HL-60/S4 treated with phorbol 12-myristate 13-acetate at 8.2 ng/mL for 4 days and 3 days (cell line): ENCODE results near the gene TRUB1.
"Not testable (repeated sequence)": the region's sequence is repeated elsewhere in the genome, so short reads cannot be mapped to it uniquely, and the experiment has no call there.

Experiments
- in situ Hi-C: fragments of 300-500 bp; cut with MboI; formaldehyde crosslinking; loops from 2 replicates; pipeline ENCODE4 v1.15.0; 2022; ENCODE audit warnings: low sequenced_read_pairs

Gene TRUB1

DNA sequence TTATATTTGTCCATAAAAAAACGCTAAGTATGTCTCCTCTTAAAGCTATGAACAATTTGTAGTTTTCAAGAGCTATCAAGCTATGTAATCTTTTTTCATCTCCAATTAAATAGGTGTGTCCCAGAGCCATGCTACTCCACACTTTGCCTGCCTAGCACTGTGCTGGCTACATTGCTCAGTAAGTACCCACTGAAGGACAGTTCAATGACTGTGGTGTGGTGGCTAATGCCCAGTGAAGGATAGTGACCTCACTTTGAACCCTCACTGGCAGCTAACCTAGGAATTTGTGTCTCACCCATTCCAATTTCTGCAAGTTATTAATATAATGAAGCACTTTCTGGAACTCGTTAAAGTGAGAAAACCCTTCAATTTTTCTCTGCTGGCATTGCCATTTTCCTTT lies 14.4 kb upstream of the TRUB1 start:
- in situ Hi-C loops, result no loop called here

- in situ Hi-C loops, result no loop called here
Observed at GRCh38 chr10:114925587-114926586, 12.1 kb upstream of the TRUB1 start.

DNA sequence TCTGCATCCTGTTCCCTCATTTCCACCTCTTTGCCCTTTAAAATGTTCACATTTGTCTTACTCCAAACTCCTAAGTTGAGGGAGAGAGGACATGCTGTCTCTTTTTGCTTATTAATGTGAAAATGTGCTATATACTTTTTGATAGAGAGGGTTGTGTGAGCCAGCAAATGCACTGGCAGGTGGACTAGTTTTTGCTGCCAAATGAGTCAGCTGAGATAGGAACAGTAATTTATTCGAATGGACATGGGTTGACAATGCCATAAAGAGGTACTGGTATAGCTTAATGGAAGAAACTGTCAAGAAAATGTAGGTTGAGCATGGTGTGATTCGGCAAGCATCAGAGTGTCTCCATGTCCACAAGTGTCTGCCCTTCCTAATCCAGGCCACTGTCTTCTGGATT lies 9.2 kb upstream of the TRUB1 start:
- in situ Hi-C loops, result no loop called here

- in situ Hi-C loops, result no loop called here
Observed at GRCh38 chr10:114930320-114930719, 7.7 kb upstream of the TRUB1 start.

- in situ Hi-C loops, result no loop called here
Observed at GRCh38 chr10:114931072-114931679, 6.8 kb upstream of the TRUB1 start.

- in situ Hi-C loops, result no loop called here
Observed at GRCh38 chr10:114932225-114932624, 5.8 kb upstream of the TRUB1 start.

DNA sequence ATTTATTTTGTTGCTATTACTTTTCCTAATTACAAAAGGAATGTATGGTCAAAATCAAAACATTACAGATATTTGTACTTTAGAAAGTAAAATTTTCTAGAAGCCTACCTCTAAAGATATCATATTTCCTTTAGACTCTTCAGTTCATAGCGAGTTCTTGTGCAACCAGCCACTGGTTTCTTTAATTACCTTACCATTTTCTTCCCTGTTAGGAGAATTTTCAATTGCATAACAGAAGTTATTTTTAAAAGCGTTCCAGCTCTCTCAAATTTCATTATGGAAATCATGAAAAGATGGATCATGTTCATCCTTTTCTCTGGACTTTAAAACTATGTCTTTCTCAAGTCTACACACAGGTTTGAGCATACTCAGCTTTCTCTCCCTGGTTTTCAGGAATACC lies 5.0 kb upstream of the TRUB1 start:
- in situ Hi-C loops, result no loop called here

- in situ Hi-C loops, result no loop called here
Observed at GRCh38 chr10:114933588-114933987, 4.4 kb upstream of the TRUB1 start.

GRCh38 chr10:114933995-114934394 lies 4.0 kb upstream of the TRUB1 start:
- in situ Hi-C loops, result not testable (repeated sequence)

GRCh38 chr10:114938856-114939193 lies 830 bp downstream of the TRUB1 start:
- in situ Hi-C loops, result no loop called here

GRCh38 chr10:114940735-114941134 lies 2.7 kb downstream of the TRUB1 start:
- in situ Hi-C loops, result no loop called here

GRCh38 chr10:114943000-114943399 lies 5.0 kb downstream of the TRUB1 start:
- in situ Hi-C loops, result no loop called here

- in situ Hi-C loops, result no loop called here
Observed at GRCh38 chr10:114953047-114953446, 15.1 kb downstream of the TRUB1 start.

DNA sequence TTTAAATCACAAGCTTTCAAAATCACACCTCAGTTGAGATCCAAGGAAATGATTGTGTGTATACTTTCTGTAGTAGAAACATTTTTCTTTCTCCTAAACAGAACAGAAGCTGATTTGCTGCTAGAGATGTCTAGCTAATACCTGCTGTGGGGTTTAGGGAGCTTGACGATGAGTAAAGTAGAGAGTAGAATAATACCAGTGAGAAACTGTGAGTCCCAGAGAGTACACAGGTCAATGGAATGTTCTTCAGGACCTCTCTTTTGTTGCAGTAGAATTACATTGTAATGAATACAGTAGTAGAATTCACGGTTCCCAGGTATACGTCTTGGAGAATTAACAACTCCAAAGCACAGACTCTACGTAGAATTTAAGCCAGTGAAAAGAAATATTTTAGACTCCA lies 18.0 kb downstream of the TRUB1 start:
- in situ Hi-C loops, result no loop called here

GRCh38 chr10:114956466-114956865 lies 18.5 kb downstream of the TRUB1 start:
- in situ Hi-C loops, result no loop called here

GRCh38 chr10:114957122-114957521 lies 19.1 kb downstream of the TRUB1 start:
- in situ Hi-C loops, result no loop called here

DNA sequence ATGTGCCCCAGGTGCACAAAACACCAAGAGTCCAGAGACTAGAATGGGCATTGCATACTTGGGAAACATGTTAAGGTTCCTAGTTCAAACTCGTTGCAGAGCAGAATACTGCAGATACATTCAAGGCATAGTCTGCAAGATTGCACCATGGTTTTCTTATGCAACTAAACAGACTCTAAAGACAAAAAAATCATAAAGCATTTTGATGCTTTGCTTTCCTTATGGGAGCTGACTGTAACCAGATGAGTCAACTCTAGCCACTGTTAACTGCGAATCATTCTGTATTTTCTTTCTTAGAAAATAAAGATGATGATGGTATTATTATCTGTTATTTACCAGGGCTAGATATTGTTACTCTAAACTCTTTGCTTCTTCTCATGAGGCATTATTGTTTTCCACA lies 19.7 kb downstream of the TRUB1 start:
- in situ Hi-C loops, result no loop called here

- in situ Hi-C loops, result no loop called here
Observed at GRCh38 chr10:114962441-114962840, 24.4 kb downstream of the TRUB1 start.

- in situ Hi-C loops, result no loop called here
Observed at GRCh38 chr10:114963908-114964307, 25.9 kb downstream of the TRUB1 start.

- in situ Hi-C loops, result no loop called here
Observed at GRCh38 chr10:114967071-114967470, 29.1 kb downstream of the TRUB1 start.

DNA sequence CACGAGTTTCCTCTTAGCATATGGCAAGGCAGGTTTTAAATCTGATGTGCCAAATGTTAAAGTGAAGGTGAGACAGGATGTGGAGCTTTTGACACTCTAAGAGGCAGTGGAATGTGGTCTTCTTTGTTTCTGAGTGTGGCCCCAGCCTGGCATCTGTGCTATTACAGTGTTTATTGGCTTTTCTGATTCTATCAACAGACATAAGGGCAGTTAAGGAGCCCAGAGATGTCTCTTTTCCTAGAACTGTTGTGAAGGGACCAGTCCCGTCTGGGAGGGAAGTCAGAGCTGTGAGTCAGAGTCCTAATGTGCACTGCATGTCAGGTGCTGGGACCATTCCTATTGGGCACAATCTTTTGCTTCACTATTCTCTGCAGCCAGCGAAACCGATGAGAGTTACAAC lies 32.5 kb downstream of the TRUB1 start:
- in situ Hi-C loops, result no loop called here

GRCh38 chr10:114973306-114973705 lies 35.3 kb downstream of the TRUB1 start:
- in situ Hi-C loops, result no loop called here
